Sigmoid colon (tissue), 4 donors: ENCODE results near the gene MAP2K1.

Experiments
- CTCF ChIP-seq, 4 experiments: fragments of 450-650 bp in 3 of 4; fragments of 200-600 bp in 1 of 4; IDR thresholded peaks; one replicate each; pipeline ENCODE4 v1.5.1; 2016 to 2019; ENCODE audit warnings: antibody characterized with exemption in 4 of 4, mild to moderate bottlenecking in 3 of 4, moderate library complexity in 2 of 4
- POLR2AphosphoS5 ChIP-seq, 4 donors: sonication (generic); formaldehyde crosslinking; IDR thresholded peaks; one replicate each; pipeline ENCODE4 v1.6.1; 2017; ENCODE audit warnings: antibody characterized with exemption in 4 of 4

DNA sequence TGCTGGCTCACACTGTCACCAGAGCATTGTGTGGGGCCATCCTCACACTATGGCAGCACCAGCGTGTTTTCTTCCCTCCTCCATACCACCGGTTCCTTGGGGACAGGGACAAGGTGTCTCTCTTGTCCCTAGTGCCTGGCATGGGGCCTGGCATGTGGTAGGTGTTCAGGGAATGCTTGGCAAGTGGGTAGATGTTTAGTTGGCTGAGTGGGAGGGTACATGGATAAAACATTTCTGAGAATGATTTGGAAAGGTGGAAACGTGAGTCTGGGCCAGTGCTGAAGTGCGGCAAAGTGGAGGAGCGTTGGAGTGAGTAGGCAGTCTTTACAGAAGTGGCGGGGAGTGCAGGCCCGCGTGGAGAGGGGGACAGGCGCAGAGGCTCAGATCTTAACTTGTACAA, 95.8 kb downstream of the MAP2K1 start:
- TF ChIP-seq POLR2AphosphoS5 (IDR thresholded peaks at IDR 0.05) = no peak
- TF ChIP-seq CTCF (IDR thresholded peaks at IDR 0.05) = no peak
